ENCODE results near the gene SH3PXD2A. TPM values are rescaled to one million over a fixed set of nuclear protein-coding genes. Genes with fewer than 3 reads are reported as not detected.
A peak's percentile ranks its signal among the peaks of the same experiment; 100 is the strongest.

SH3PXD2A gene
- total RNA-seq, 1 experiment from 2014 or later: 54.9 TPM

DNA sequence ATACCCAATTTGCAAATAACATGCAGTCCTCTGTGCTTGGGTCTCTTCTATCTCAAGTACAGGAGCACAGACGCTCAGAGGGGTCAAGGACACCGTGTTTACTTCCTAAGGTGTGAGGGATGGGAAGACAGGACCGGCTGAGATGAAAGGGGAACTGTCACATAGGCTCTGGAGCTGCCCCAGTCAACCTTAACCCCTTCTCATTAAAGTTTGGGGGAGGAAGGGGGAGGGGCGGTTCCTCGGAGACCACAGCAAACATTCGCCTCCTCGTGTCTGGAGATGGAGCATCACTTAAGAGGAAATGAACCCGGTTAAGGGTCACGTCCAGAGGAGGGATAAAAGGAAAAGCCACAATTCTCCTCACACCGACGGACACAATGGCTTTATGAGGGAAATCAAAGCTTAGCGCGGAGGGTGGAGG, 1.1 kb downstream of the SH3PXD2A start:
- H3K36me3 ChIP-seq (ENCODE audit: insufficient read depth, low read length, poor library complexity, severe bottlenecking): peaks cover 6% of the 10 kb centered on the region
- H3K27me3 ChIP-seq (replicated peaks; ENCODE audit: insufficient read depth, low read depth, low read length, poor library complexity): no peaks in the 10 kb centered on the region
- H3K4me1 ChIP-seq (ENCODE audit: insufficient read depth, low read length, poor library complexity, severe bottlenecking): peaks cover 39% of the 10 kb centered on the region
- ChIA-PET POLR2A (ENCODE audit: low non-redundant PET) (no interaction called here), CTCF (interaction anchor here (0.6 to 0.7 kb wide), 2 partner anchors 58 to 301 kb away, joined by 9 to 10 read pairs; no protein-coding TSS in a partner anchor)
- no peaks in the 10 kb centered on the region for H3K9me3 ChIP-seq (ENCODE audit: low read depth, low read length, poor library complexity, severe bottlenecking)
- intact Hi-C loops (cut with micrococcal nuclease; ENCODE audit: unreplicated experiment): no loop called here
- H3K27ac ChIP-seq (ENCODE audit: low read depth, low read length, poor library complexity, severe bottlenecking): peak overlapping the region; percentile 67
- H3K4me3 ChIP-seq (ENCODE audit: low read depth, low read length, poor library complexity, severe bottlenecking): peak overlapping the region; percentile 73
- no peak for TF ChIP-seq EZH2 (IDR thresholded peaks at IDR 0.05; ENCODE audit: borderline replicate concordance, low read depth, low read length, poor library complexity, severe bottlenecking)
- TF ChIP-seq, protein P1, sequence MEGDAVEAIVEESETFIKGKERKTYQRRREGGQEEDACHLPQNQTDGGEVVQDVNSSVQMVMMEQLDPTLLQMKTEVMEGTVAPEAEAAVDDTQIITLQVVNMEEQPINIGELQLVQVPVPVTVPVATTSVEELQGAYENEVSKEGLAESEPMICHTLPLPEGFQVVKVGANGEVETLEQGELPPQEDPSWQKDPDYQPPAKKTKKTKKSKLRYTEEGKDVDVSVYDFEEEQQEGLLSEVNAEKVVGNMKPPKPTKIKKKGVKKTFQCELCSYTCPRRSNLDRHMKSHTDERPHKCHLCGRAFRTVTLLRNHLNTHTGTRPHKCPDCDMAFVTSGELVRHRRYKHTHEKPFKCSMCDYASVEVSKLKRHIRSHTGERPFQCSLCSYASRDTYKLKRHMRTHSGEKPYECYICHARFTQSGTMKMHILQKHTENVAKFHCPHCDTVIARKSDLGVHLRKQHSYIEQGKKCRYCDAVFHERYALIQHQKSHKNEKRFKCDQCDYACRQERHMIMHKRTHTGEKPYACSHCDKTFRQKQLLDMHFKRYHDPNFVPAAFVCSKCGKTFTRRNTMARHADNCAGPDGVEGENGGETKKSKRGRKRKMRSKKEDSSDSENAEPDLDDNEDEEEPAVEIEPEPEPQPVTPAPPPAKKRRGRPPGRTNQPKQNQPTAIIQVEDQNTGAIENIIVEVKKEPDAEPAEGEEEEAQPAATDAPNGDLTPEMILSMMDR (conservative IDR thresholded peaks at IDR 0.05; ENCODE audit: low read depth, low read length): peak; percentile 19; the same call in 1 of the 2 replicates
- BruUV-seq (replicated peaks): TSS peak; percentile 28
- peak; percentile 64 for DNase-seq (ENCODE audit: low spot score)

DNA sequence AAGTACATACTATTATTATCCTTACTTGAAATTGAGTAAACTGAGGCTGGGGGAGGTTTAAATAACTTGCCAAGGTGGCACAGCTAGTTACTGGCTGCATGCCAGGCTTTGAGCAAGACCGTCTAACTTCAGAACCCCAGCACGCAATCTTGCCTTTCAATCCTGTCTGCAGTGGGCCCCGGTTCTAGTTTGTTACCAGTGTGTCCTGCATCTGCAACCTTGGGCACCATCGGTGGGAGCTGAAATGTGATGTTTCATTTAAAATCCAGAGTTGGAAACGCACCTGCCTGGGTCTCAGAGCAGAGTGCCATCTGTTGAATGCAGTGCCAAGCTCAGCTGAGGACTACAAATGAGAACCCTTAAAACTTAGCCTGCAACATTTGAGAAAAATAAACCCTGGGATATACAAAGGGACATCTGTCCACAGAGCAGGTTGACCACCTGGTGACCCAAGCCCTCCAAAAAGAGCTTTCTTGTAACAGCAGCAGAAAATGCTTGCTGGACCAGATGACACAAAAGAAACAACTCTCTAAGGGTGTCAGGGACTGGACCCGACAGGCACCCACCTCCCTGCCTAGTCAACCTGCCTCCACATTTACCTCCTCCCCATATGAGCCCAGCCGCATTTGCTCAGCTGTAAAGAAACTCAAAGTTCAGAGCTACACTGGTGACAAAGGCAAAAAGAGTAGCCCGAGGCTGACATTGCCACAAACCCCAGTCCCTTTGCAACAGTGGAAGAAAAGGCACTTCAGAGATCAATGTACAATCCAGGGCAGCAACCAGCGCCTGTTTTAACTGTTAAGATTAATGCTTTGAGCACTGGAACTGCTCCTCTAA, 1.7 kb downstream of the SH3PXD2A start:
- no peaks in the 10 kb centered on the region for H3K9me3 ChIP-seq (ENCODE audit: low read depth, low read length, poor library complexity, severe bottlenecking)
- peaks cover 6% of the 10 kb centered on the region for H3K36me3 ChIP-seq (ENCODE audit: insufficient read depth, low read length, poor library complexity, severe bottlenecking)
- H3K27ac ChIP-seq (ENCODE audit: low read depth, low read length, poor library complexity, severe bottlenecking): peak overlapping the region; percentile 67
- BruUV-seq (replicated peaks): no TSS peak
- H3K4me1 ChIP-seq (ENCODE audit: insufficient read depth, low read length, poor library complexity, severe bottlenecking): peaks cover 37% of the 10 kb centered on the region
- ChIA-PET POLR2A (ENCODE audit: low non-redundant PET) (no interaction called here), CTCF (interaction anchor here (0.6 kb wide), 1 partner anchor 57 kb away, joined by 10 read pairs; no protein-coding TSS in a partner anchor)
- DNase-seq (ENCODE audit: low spot score): no peak
- no peaks in the 10 kb centered on the region for H3K27me3 ChIP-seq (replicated peaks; ENCODE audit: insufficient read depth, low read depth, low read length, poor library complexity)
- intact Hi-C loops (cut with micrococcal nuclease; ENCODE audit: unreplicated experiment): loop anchor here (2.0 kb wide), 1 partner anchor 57 kb away; no protein-coding TSS in a partner anchor
- no peak for TF ChIP-seq EZH2 (IDR thresholded peaks at IDR 0.05; ENCODE audit: borderline replicate concordance, low read depth, low read length, poor library complexity, severe bottlenecking)
- TF ChIP-seq, protein P1 (conservative IDR thresholded peaks at IDR 0.05; ENCODE audit: low read depth, low read length): no peak
- peak overlapping the region; percentile 73 for H3K4me3 ChIP-seq (ENCODE audit: low read depth, low read length, poor library complexity, severe bottlenecking)

DNA sequence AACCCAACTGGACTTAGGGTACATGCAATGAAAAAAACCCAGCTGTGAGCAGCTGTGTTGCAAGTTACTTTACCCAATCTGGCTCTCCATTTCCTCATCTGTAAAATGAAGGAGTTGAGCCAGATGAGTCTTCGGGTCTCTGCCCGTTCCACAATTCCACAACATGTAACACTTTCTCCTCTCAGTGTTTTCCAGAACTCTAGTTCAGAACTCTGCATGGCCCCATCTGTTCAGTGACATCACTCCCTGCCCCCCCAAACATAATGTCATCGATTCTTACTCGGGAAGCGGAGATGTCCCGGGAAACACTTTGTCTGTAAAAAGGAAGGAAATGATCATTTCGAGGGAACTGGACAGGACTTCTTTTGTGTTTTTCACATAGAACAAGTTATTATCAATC, 2.5 kb downstream of the SH3PXD2A start:
- no TSS peak for BruUV-seq (replicated peaks)
- H3K9me3 ChIP-seq (ENCODE audit: low read depth, low read length, poor library complexity, severe bottlenecking): no peaks in the 10 kb centered on the region
- H3K4me1 ChIP-seq (ENCODE audit: insufficient read depth, low read length, poor library complexity, severe bottlenecking): peaks cover 37% of the 10 kb centered on the region
- DNase-seq (ENCODE audit: low spot score): no peak
- ChIA-PET POLR2A (ENCODE audit: low non-redundant PET) (no interaction called here), CTCF (no interaction called here)
- H3K27ac ChIP-seq (ENCODE audit: low read depth, low read length, poor library complexity, severe bottlenecking): no peak overlapping the region
- no peaks in the 10 kb centered on the region for H3K27me3 ChIP-seq (replicated peaks; ENCODE audit: insufficient read depth, low read depth, low read length, poor library complexity)
- H3K36me3 ChIP-seq (ENCODE audit: insufficient read depth, low read length, poor library complexity, severe bottlenecking): peaks cover 6% of the 10 kb centered on the region
- peak overlapping the region; percentile 73 for H3K4me3 ChIP-seq (ENCODE audit: low read depth, low read length, poor library complexity, severe bottlenecking)
- intact Hi-C loops (cut with micrococcal nuclease; ENCODE audit: unreplicated experiment): loop anchor here (2.0 kb wide), 1 partner anchor 56 kb away; no protein-coding TSS in a partner anchor
- TF ChIP-seq EZH2 (IDR thresholded peaks at IDR 0.05; ENCODE audit: borderline replicate concordance, low read depth, low read length, poor library complexity, severe bottlenecking): no peak
- TF ChIP-seq, protein P1 (conservative IDR thresholded peaks at IDR 0.05; ENCODE audit: low read depth, low read length): no peak
